Stimulated activated CD8-positive, alpha-beta memory T cell treated with anti-CD3 and anti-CD28 coated beads, Interleukin-4, amount 100 ng/mL, for 48 hours (primary cell): Measurements from ENCODE around the gene IFT122.
"Not testable (repeated sequence)": the region's sequence is repeated elsewhere in the genome, so short reads cannot be mapped to it uniquely, and the experiment has no call there.

Source experiments
- DNase-seq: peaks from one replicate; pipeline ENCODE4 v3.0.0-alpha.2; 2020

Gene IFT122

DNA sequence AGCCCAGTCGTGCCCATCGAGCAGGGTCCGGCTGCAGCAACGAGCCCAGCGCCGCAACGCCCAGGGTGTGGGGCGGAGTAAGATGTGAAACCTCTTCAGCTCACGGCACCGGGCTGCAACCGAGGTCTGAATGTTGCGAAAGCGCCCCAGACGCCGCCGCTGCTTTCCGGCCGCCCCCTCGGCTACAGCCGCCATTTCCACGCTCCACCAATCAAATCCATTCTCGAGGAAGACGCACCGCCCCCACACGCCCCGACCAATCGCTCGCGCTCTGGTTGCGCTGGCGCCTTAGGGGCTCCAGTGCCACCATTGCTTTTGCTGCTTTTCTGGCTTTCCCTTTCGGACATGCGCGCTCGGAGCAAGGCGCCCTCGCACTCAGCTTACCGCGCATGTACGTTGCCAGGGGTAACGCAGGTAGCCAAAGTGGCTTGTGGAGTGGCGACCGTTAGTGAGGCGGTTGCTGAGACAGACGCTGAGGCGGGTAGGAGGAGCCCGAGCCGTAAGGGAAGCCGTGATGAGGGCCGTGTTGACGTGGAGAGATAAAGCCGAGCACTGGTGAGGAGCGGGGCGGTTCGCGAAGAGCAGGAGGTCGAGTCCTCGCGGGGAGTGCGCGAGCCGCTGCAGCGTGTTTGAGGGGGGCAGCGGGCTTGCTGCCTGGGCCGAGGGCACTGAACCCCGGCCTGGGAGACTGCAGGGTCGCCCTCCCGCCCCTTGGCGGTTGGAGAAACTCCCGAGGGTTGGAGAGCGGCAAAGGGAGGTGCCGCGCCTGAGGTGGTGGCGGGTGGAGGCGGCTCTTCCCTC, at the start of gene IFT122, which contains the start of gene MBD4:
TSS of gene IFT122 (plus strand) at position 408 of the 801 bp plus-strand sequence. CDS start at position 515, 107 bp downstream.
TSS of gene MBD4 (minus strand) at position 132 of the 801 bp plus-strand sequence. CDS start at position 17, 115 bp downstream.
- DNase-seq: peak; percentile 99

DNA sequence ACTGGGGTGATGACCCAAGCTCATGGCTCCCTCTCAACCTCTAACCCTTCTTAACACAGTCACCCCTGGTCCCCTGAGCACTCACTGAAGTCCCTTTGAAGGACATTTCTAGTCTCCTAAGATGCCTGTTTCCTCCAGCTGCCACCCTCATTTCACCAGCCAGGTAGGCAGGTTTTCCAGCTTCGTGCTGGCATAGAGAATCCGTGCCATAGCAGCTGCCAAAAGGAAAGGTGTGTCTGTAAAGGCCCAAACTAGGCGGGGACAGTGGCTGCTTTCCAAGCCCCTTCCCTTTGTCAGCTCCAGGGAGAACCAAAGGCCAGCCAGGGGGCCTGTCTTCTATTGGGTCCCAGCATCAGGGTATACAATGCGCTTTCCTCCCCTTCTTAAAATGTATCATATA, 48.4 kb upstream of the IFT122 start:
- DNase-seq: not testable (repeated sequence)

GRCh38 chr3:129392106-129392887, 47.7 kb upstream of the IFT122 start:
- not testable (repeated sequence) for DNase-seq

DNA sequence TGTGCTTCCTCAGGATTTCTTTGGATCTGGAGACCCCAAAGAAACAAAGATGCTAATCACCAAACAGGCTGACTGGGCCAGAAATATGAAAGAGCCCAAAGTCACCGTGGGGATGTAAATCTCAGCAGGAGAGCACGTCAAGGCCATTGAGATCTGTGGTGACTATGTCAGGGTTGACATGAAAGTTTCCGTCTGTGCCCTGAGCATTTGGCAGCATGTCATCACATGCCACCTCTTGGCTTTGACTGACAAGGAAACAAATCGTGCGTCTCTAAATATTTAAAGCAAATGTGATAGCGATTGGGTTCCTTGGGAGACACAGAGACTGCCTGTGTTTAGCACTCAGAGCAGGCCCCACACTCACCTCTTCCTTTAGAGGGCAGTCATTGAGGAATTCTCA, 46.8 kb upstream of the IFT122 start:
- DNase-seq: no peak

- DNase-seq: not testable (repeated sequence)
Observed at GRCh38 chr3:129393760-129394564, 46.1 kb upstream of the IFT122 start.

- DNase-seq: peak; percentile 35
Observed at GRCh38 chr3:129398803-129399144, 41.2 kb upstream of the IFT122 start.

DNA sequence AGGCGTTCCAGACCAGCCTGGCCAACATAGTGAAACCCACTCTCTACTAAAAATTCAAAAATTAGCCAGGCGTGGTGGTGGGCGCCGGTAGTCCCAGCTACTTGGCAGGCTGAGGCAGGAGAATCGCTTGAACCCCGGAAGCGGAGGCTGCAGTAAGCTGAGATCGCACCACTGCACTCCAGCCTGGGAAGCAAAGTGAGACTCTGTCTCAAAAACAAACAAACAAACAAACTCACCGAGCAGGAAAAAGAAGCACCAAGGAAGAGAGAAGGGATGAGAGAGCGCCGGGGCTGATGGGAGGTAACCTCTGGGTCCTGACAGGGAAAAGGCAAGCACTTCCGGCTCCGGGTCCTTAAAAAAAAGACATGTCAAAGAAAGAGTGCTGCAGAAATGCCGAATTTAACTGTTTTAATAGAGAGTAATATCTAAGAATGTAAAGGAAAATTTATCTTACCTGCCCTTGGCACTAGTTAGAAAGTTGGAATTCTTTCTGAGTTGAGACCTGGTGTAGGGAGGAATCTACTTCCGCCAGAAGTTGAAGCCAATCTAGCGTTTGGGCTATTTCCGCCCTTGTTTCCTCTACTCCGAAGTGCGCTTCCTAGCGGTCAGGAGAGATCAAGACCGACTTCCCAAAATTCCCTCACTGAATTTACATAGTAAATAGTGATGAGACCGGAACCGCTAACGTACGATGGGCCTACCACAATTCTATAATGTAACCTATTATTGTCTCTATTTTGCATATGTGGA, 40.7 kb upstream of the IFT122 start:
- DNase-seq: peak; percentile 74

- DNase-seq: no peak
Observed at GRCh38 chr3:129399895-129400357, 40.1 kb upstream of the IFT122 start.

DNA sequence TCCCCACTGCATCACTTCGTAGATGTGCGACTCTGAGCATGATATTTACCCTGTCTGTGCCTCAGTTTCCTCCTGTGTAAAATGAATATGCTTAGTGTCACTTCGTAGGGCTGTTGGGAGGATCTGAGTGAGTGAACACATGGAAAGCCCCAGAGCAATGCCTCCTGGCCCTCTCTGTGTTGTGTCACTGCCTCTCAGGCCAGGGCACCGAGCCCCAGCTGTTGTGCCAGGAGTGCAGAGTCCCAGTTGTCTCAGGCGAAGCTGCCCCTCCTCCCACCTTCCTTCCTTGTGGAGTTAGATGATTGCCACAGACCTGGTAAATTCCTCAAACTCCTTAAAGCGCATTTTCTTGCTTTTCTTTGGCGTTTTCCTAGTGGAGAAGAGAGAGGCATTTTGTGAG, 37.8 kb upstream of the IFT122 start:
- no peak for DNase-seq

GRCh38 chr3:129402616-129403015, 37.4 kb upstream of the IFT122 start:
- DNase-seq: no peak

DNA sequence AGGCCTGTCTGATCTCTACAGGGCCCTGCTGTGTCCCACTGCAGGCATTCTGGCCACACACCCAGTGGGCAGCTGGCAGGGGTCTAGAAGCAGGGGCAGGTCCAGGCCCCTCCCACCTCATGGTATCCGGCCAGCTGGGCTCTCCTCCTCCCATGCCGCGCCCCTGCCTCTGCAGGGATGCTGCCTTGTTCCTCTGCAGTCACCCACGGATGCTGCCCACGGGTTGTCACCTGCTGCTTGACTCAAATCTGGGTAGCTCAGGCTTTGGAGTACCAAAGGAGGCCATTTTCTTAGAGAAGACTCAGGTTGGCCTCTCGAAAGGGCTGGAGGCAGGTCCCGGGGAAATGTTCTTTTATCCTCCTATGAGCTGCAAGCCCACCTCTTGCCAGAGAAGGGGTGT, 36.6 kb upstream of the IFT122 start:
- DNase-seq: no peak

DNA sequence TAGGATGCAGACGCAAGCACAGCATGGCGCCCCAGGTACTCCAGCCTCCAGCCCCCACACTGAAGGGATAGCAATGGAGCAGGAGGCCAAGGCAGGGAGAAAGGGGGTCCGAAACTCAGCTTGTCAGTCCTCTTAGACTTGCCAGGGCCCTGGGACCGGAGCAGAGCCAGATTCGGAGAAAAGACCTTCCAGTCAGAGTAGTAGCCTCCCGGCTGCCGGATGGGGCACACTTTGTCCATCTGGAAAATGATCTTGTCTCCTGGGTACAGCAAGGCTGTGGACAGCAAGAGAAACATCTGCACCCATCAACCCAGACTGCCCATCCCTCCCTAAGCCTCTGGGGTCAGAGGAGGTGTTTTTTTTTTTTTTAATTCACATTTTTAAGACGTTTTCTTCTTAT, 35.9 kb upstream of the IFT122 start:
- DNase-seq: no peak

DNA sequence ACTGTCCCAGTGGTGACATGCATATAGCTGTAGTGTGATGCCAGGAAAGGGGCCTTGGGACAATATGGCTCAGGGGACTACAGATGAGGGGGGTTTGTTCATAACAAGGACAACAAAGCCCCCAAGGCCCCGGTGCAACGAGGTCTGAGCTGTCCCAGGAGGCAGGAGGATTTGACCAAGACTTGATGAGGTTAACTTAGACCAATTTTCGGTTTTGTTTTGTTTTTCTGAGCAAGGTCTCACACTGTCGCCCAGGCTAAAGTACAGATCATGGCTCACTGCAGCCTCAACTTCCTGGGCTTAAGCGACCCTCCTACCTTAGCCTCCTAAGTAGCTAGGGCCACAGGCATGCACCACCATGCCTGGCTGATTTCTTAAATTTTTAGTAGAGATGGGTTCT, 35.4 kb upstream of the IFT122 start:
- no peak for DNase-seq

DNA sequence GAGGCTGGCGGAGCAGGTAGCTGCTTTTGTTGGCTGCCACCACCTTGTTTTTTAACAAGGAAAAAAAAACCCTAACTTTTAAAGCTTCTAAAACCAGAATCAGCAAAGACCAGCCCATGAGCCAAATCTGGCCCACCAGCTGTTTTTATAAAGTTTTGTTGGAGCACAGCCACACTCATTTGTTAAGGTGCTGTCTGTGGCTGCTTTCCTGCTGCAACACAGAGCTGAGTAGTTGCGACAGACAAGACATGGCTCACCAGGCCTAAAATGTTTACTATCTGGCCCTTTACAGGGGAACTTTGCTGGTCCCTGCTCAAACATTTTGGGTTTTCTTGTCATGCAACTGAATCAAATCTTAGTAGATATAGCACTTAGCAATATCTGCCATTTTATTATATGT, 30.5 kb upstream of the IFT122 start:
- DNase-seq: no peak

- DNase-seq: no peak
Observed at GRCh38 chr3:129410971-129411370, 29.1 kb upstream of the IFT122 start.

DNA sequence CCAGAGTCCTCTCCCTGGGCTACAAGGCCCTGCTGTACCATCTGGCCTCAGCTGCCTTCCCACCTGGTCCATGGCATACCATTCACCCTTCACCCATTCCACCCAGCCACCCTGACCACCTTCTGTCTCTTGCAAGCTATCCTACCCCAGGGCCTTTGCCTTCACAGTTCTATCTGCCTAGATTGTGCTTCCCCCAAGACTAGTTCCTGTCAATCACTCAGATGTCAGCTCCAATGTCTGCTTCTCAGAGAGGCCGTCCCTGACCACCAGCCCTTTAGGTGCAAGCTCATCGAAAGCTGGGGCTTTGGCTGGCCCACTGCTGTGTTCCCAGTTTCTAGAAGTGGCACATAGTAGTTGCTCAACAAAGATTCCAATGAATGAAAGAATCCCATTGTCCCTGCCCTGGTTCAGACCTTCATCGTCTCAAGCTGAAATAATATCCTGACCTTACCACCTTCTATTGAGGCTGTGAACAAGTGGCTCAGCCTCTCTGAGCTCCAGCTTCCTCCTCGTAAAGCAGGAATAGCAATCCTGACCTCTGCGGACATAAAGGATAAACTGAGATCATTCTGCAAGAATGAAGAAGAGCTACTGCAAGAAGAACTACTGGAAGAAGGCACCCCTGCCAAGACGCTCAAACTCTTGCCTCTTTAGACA, 27.4 kb upstream of the IFT122 start:
- DNase-seq: no peak

- DNase-seq: not testable (repeated sequence)
Observed at GRCh38 chr3:129413238-129413637, 26.8 kb upstream of the IFT122 start.

DNA sequence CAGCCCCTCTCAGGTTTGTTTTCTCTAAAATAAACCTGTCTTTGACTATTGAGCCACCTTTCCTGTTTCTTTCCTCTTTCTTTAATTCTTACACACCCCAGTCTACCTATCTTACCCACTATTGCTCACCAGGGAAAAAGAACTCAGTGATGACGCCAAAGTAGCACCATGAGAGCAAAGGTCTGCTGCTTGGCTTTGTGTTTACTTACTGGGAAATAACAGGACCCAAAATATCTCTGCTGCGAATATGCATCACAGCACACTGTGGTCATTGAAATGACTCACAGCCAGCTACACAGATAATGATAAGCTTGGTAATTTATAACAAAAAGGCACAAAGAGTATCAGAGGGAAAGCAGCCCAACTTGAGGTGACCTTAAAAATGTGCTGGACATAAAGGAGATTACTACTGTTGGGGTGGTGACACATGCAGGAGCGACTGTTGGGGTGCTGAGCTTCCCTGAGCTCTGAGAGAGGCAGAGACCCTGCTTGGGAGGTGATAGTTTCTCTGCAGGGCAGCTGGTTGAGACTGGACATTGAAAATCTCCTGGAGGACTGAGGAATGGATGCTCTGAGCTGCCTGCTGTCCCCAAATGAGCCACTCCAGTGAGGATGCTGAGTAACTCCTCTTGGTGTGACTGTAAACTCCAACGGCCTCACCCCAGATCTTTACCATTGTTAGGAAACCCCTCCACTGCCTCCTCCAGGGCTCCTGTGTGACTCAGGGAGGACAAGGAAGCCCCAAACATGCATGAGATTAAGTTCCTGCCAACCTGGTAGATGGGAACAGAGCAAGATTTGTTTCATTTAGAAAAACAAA, 26.1 kb upstream of the IFT122 start:
- DNase-seq: no peak

GRCh38 chr3:129415378-129415777, 24.6 kb upstream of the IFT122 start:
- DNase-seq: no peak

DNA sequence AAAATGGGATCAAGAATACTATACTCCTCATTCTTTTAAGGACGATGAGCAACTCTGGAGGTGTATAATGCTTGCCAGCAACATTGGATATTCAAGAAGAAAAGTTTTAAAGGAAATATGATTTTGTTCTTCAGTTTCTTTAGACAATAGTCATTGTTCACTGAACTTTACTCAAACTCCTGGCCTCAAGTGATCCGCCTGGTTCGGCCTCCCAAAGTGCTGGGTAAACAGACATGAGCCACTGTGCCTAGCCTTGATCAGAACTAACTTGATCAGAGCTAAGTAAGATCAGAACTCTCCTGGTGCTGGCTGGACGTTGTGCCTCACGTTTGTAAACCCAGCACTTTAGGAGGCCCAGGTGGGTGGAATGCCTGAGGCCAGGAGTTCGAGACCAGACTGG, 24.2 kb upstream of the IFT122 start:
- no peak for DNase-seq

- no peak for DNase-seq
Observed at GRCh38 chr3:129416415-129416814, 23.6 kb upstream of the IFT122 start.
